ENCODE measurements around the gene FAM114A1. TPM values are rescaled to one million over a fixed set of nuclear protein-coding genes. Genes with fewer than 3 reads are reported as not detected.

The FAM114A1 gene
- total and polyA plus RNA-seq, 2 of the 4 experiments (the other 2 are of a cell fraction): 135 to 649 TPM

- peaks cover 18% of the 10 kb centered on the region for H3K36me3 ChIP-seq (ENCODE audit: control insufficient read depth, insufficient read depth, low read length)
- H4K20me1 ChIP-seq (ENCODE audit: insufficient read depth, low read length): peaks cover 45% of the 10 kb centered on the region
- no peak overlapping the region; the same call in 2 of the 3 replicates for H2BK15ac ChIP-seq (ENCODE audit: low read depth, low read length)
- ChIA-PET CTCF (interaction anchor here (1.1 kb wide), 1 partner anchor 13 kb away, joined by 4 read pairs; the partner anchor contains the start of gene TLR6), POLR2A (ENCODE audit: unreplicated experiment) (interaction anchor here (0.6 kb wide), 1 partner anchor 18 kb away, joined by 3 read pairs; no protein-coding TSS in a partner anchor)
- peak overlapping the region; percentile 94 for H3K4ac ChIP-seq (ENCODE audit: low read depth, low read length)
- peak overlapping the region; percentile 16; the same call in 1 of the 2 replicates for H4K91ac ChIP-seq (ENCODE audit: insufficient read depth, low read depth, low read length)
- H3K79me1 ChIP-seq (ENCODE audit: low read depth in 1 of 2, low read length in 2 of 2): peaks cover 15 to 56% of the 10 kb centered on the region in 2 experiments
- H3K4me2 ChIP-seq (ENCODE audit: low read depth, low read length): peak overlapping the region; percentile 91
- H3K18ac ChIP-seq (ENCODE audit: low read depth, low read length): no peak overlapping the region; the same call in 1 of the 2 replicates
- dilution Hi-C loops (cut with HindIII; ENCODE audit: low sequenced_read_pairs, unreplicated experiment): no loop called here
- H3K9me1 ChIP-seq (ENCODE audit: insufficient read depth, low read length): peaks cover 12% of the 10 kb centered on the region
- H3K9me3 ChIP-seq (ENCODE audit: control insufficient read depth, insufficient read depth, low read length): no peaks in the 10 kb centered on the region
- H2BK120ac ChIP-seq (ENCODE audit: low read depth, low read length): no peak overlapping the region
- peak overlapping the region; percentile 48 to 92; a peak in 2 of 4 replicates for H4K8ac ChIP-seq (ENCODE audit: low read depth in 2 of 2, low read length in 2 of 2)
- no peaks in the 10 kb centered on the region for H3K27me3 ChIP-seq (ENCODE audit: control insufficient read depth, insufficient read depth, low read length)
- peak overlapping the region; percentile 99 for H3K9ac ChIP-seq (ENCODE audit: low read depth, low read length)
- H4K5ac ChIP-seq (ENCODE audit: low read depth, low read length): peak overlapping the region; percentile 3; the same call in 1 of the 2 replicates
- H2BK20ac ChIP-seq (ENCODE audit: low read depth, low read length): no peak overlapping the region
- DNase-seq (no peak), ATAC-seq (ENCODE audit: low read depth) (no peak)
- H3K4me1 ChIP-seq (ENCODE audit: control insufficient read depth, insufficient read depth, low read length): peaks cover 28% of the 10 kb centered on the region
- H3K27ac ChIP-seq (ENCODE audit: insufficient read depth, low read length): peak overlapping the region; percentile 74; the same call in 1 of the 2 replicates
- H3K56ac ChIP-seq (ENCODE audit: extremely low read depth, insufficient read depth, low read length): peak overlapping the region; percentile 21; the same call in 1 of the 2 replicates
- WGBS, 2 experiments (ENCODE audit: extremely low coverage in 2 of 2, insufficient read length in 1 of 2): 40% methylated on average over 1 of the region's 2 CpGs; no CpG with 5 or more reads in 1 of the 2 experiments
- TF ChIP-seq CEBPB (IDR thresholded peaks at IDR 0.05; ENCODE audit: low read depth, low read length) (no peak), MAZ (IDR thresholded peaks at IDR 0.05; ENCODE audit: borderline replicate concordance, low read depth, low read length) (no peak), MAFK (IDR thresholded peaks at IDR 0.05; ENCODE audit: low read depth, low read length) (no peak), POLR2A (IDR thresholded peaks at IDR 0.05; ENCODE audit: low read depth, low read length) (no peak; the same call in 1 of the 2 replicates), FOS (IDR thresholded peaks at IDR 0.05; ENCODE audit: low read depth, low read length) (no peak), NFE2L2 (IDR thresholded peaks at IDR 0.05; ENCODE audit: low read depth, low read length) (no peak), USF2 (IDR thresholded peaks at IDR 0.05; ENCODE audit: low read depth, low read length) (no peak), CHD1 (IDR thresholded peaks at IDR 0.05; ENCODE audit: low read depth, low read length) (no peak), RAD21 (IDR thresholded peaks at IDR 0.05; ENCODE audit: low read length) (no peak), CTCF (conservative IDR thresholded peaks at IDR 0.05; ENCODE audit: low read depth, low read length) (no peak), BHLHE40 (IDR thresholded peaks at IDR 0.05; ENCODE audit: low read depth, low read length) (no peak), ELK1 (IDR thresholded peaks at IDR 0.05; ENCODE audit: borderline replicate concordance, low read depth, low read length) (no peak), SMC3 (IDR thresholded peaks at IDR 0.05; ENCODE audit: low read depth, low read length) (no peak), RCOR1 (IDR thresholded peaks at IDR 0.05; ENCODE audit: insufficient replicate concordance, low read length) (no peak), MXI1 (IDR thresholded peaks at IDR 0.05; ENCODE audit: borderline replicate concordance, low read depth, low read length) (no peak), RFX5 (IDR thresholded peaks at IDR 0.05; ENCODE audit: low read depth, low read length) (no peak)
- H2AK5ac ChIP-seq (ENCODE audit: low read depth, low read length): peak overlapping the region; percentile 32; the same call in 1 of the 2 replicates
- peak overlapping the region; percentile 13 for H2AK9ac ChIP-seq (replicated peaks; ENCODE audit: low read depth, low read length, poor library complexity)
- H3K4me3 ChIP-seq (ENCODE audit: insufficient read depth, low read depth, low read length): peak overlapping the region; percentile 92
- H3K14ac ChIP-seq (replicated peaks; ENCODE audit: low read depth, low read length): peak overlapping the region; percentile 91; the same call in 1 of the 2 replicates
- BruUV-seq (replicated peaks): no TSS peak
- H2BK5ac ChIP-seq (ENCODE audit: low read depth, low read length, poor library complexity, severe bottlenecking): peak overlapping the region; percentile 99
- intact Hi-C loops (cut with micrococcal nuclease): no loop called here
- H3K23ac ChIP-seq (ENCODE audit: low read depth, low read length): peak overlapping the region; percentile 83
- in situ Hi-C loops (cut with MboI; ENCODE audit: low sequenced_read_pairs): no loop called here
- no peak overlapping the region for H2AFZ ChIP-seq (replicated peaks; ENCODE audit: low read length, poor library complexity)
Measured at GRCh38 chr4:38869511-38869910, 1.9 kb downstream of the FAM114A1 start.
